ENCODE results near the gene SCT. TPM values are rescaled to one million over a fixed set of nuclear protein-coding genes. Genes with fewer than 3 reads are reported as not detected.

The SCT gene
- total RNA-seq, 1 experiment from 2014 or later: not detected

DNA sequence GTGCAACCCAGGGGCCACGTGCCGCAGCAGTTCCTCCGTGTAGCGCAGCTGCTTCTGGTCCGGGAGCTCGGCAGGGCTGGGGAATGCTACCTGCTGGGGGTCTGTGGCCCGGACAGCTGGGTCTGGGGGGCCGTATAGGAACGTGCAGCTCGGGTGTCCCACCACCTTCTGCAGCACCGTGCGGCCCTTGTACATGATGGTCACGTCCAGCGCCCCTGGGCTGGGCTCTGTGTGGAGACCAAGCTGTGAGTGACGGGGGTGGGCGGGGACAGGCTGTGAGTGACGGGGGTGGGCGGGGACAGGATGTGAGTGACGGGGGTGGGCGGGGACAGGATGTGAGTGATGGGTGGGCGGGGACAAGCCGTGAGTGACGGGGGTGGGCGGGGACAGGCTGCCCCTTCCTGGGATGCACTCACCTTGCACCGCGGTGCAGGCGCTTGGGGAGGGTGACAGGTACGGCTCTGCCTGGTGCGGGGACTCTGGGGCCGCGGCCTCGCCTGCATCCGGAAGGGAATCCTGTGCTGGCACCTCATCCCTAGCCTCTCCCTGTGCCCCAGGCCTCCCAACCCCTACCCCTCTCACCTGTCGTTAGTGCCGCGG, 13.5 kb downstream of the SCT start:
- ATAC-seq (peak; percentile 35), DNase-seq (ENCODE audit: low read depth, low spot score) (no peak)
- in situ Hi-C loops (cut with HindIII; ENCODE audit: low pct_unique_long_range_greater_than_20kb, low sequenced_read_pairs) (no loop called here), intact Hi-C loops (cut with micrococcal nuclease; ENCODE audit: unreplicated experiment) (no loop called here)
- ChIA-PET POLR2A (interaction anchor here (0.6 kb wide), 1 partner anchor 18 kb away, joined by 8 read pairs; no protein-coding TSS in a partner anchor), CTCF (interaction anchor here (1.2 kb wide), 1 partner anchor 58 kb away, joined by 3 read pairs; no protein-coding TSS in a partner anchor)
- H3K27ac ChIP-seq (ENCODE audit: low read length): no peak overlapping the region; the same call in 1 of the 2 replicates
- H3K27me3 ChIP-seq (ENCODE audit: control insufficient read depth, insufficient read depth, low read length): no peaks in the 10 kb centered on the region
- no TSS peak for BruUV-seq (replicated peaks)
- no peak overlapping the region for H3K4me3 ChIP-seq (ENCODE audit: low read depth in 2 of 2, low read length in 2 of 2)
- H3K4me1 ChIP-seq (ENCODE audit: control insufficient read depth, insufficient read depth, low read length): peaks cover 40% of the 10 kb centered on the region
- peaks cover 23% of the 10 kb centered on the region for H3K36me3 ChIP-seq (ENCODE audit: control insufficient read depth, insufficient read depth, low read length)
- TF ChIP-seq POLR2AphosphoS5 (IDR thresholded peaks at IDR 0.05; ENCODE audit: low read depth, low read length): peak; percentile 52
- TF ChIP-seq TCF7L2 (IDR thresholded peaks at IDR 0.05; ENCODE audit: low read depth, low read length): no peak
- H3K9me3 ChIP-seq (ENCODE audit: control insufficient read depth, insufficient read depth, low read depth, low read length): no peaks in the 10 kb centered on the region

- peak; percentile 0; the same call in 1 of the 2 replicates for ATAC-seq
- intact Hi-C loops (cut with micrococcal nuclease; ENCODE audit: unreplicated experiment) (no loop called here), in situ Hi-C loops (cut with HindIII; ENCODE audit: low pct_unique_long_range_greater_than_20kb, low sequenced_read_pairs) (no loop called here)
- no TSS peak for BruUV-seq (replicated peaks)
- Histone ChIP-seq H3K27ac (ENCODE audit: low read length) (no peak overlapping the region; the same call in 1 of the 2 replicates), H3K36me3 (ENCODE audit: control insufficient read depth, insufficient read depth, low read length) (peaks cover 25% of the 10 kb centered on the region), H3K9me3 (ENCODE audit: control insufficient read depth, insufficient read depth, low read depth, low read length) (no peaks in the 10 kb centered on the region), H3K27me3 (ENCODE audit: control insufficient read depth, insufficient read depth, low read length) (no peaks in the 10 kb centered on the region), H3K4me1 (ENCODE audit: control insufficient read depth, insufficient read depth, low read length) (peaks cover 40% of the 10 kb centered on the region), H3K4me3 (ENCODE audit: low read depth in 2 of 2, low read length in 2 of 2) (no peak overlapping the region)
- DNase-seq (ENCODE audit: low read depth, low spot score): no peak
- no peak; the same call in 1 of the 2 replicates for TF ChIP-seq POLR2AphosphoS5 (IDR thresholded peaks at IDR 0.05; ENCODE audit: low read depth, low read length)
- TF ChIP-seq, protein P1, sequence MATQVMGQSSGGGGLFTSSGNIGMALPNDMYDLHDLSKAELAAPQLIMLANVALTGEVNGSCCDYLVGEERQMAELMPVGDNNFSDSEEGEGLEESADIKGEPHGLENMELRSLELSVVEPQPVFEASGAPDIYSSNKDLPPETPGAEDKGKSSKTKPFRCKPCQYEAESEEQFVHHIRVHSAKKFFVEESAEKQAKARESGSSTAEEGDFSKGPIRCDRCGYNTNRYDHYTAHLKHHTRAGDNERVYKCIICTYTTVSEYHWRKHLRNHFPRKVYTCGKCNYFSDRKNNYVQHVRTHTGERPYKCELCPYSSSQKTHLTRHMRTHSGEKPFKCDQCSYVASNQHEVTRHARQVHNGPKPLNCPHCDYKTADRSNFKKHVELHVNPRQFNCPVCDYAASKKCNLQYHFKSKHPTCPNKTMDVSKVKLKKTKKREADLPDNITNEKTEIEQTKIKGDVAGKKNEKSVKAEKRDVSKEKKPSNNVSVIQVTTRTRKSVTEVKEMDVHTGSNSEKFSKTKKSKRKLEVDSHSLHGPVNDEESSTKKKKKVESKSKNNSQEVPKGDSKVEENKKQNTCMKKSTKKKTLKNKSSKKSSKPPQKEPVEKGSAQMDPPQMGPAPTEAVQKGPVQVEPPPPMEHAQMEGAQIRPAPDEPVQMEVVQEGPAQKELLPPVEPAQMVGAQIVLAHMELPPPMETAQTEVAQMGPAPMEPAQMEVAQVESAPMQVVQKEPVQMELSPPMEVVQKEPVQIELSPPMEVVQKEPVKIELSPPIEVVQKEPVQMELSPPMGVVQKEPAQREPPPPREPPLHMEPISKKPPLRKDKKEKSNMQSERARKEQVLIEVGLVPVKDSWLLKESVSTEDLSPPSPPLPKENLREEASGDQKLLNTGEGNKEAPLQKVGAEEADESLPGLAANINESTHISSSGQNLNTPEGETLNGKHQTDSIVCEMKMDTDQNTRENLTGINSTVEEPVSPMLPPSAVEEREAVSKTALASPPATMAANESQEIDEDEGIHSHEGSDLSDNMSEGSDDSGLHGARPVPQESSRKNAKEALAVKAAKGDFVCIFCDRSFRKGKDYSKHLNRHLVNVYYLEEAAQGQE (IDR thresholded peaks at IDR 0.05; ENCODE audit: insufficient read depth in 1 of 2, low read depth in 2 of 2, low read length in 1 of 2): no peak
- TF ChIP-seq, protein P2, sequence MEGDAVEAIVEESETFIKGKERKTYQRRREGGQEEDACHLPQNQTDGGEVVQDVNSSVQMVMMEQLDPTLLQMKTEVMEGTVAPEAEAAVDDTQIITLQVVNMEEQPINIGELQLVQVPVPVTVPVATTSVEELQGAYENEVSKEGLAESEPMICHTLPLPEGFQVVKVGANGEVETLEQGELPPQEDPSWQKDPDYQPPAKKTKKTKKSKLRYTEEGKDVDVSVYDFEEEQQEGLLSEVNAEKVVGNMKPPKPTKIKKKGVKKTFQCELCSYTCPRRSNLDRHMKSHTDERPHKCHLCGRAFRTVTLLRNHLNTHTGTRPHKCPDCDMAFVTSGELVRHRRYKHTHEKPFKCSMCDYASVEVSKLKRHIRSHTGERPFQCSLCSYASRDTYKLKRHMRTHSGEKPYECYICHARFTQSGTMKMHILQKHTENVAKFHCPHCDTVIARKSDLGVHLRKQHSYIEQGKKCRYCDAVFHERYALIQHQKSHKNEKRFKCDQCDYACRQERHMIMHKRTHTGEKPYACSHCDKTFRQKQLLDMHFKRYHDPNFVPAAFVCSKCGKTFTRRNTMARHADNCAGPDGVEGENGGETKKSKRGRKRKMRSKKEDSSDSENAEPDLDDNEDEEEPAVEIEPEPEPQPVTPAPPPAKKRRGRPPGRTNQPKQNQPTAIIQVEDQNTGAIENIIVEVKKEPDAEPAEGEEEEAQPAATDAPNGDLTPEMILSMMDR (IDR thresholded peaks at IDR 0.05): no peak
- no peak for TF ChIP-seq SIN3A (IDR thresholded peaks at IDR 0.05; ENCODE audit: borderline replicate concordance, insufficient read depth, low read depth, low read length)
- TF ChIP-seq TCF7L2 (IDR thresholded peaks at IDR 0.05; ENCODE audit: low read depth, low read length): no peak
- ChIA-PET POLR2A (no interaction called here), CTCF (interaction anchor here (1.2 kb wide), 1 partner anchor 58 kb away, joined by 3 read pairs; no protein-coding TSS in a partner anchor)
These were observed 14.1 kb downstream of the SCT start for GRCh38 chr11:612961-613300.

Data from Panc1 (cell line).